Ovary (tissue), 9 donors: ENCODE results near the gene MECR. TPM values are rescaled to one million over a fixed set of nuclear protein-coding genes. Genes with fewer than 3 reads are reported as not detected.

ENCODE experiments used
- DNase-seq, 5 donors: peaks; one replicate each; pipeline ENCODE4 v3.0.0-alpha.2; 2019 to 2020
- H3K27ac ChIP-seq, 2 donors: fragments of 200-600 bp; one replicate each; pipeline versions ENCODE4 v1.5.1 to v1.8.0; 2019 to 2022
- H3K27me3 ChIP-seq: fragments of 200-600 bp; one replicate; pipeline ENCODE4 v1.8.0; 2022
- H3K36me3 ChIP-seq: fragments of 200-600 bp; sonication (generic); one replicate; pipeline ENCODE4 v1.5.1; 2019
- H3K4me1 ChIP-seq: one replicate; pipeline ENCODE4 v1.8.1; 2013; ENCODE audit warnings: mild to moderate bottlenecking, moderate library complexity; ENCODE audit not compliant: insufficient read depth
- H3K4me3 ChIP-seq: fragments of 200-600 bp; sonication (generic); one replicate; pipeline ENCODE4 v1.5.1; 2017
- H3K9me3 ChIP-seq, 2 donors: fragments of 200-600 bp in 1 of 2; sonication (generic) in 1 of 2; one replicate each; pipeline versions ENCODE4 v1.5.1 to v1.8.1; 2013 to 2019; ENCODE audit warnings: mild to moderate bottlenecking in 1 of 2, moderate library complexity in 1 of 2
- EP300 ChIP-seq: sonication (generic); formaldehyde crosslinking; IDR thresholded peaks from one replicate; pipeline ENCODE4 v1.6.1; 2017; ENCODE audit warnings: antibody characterized with exemption
- POLR2A ChIP-seq: fragments of 450-650 bp; IDR thresholded peaks from one replicate; pipeline ENCODE4 v1.6.1; 2017; ENCODE audit warnings: antibody characterized with exemption, mild to moderate bottlenecking, moderate library complexity
- WGBS, 3 donors: extraction: QIAGEN DNeasy Blood & Tissue Kit in 1 of 3; methylation state at CpG; one replicate each; pipeline versions ENCODE4 v1.1.5 to v1.1.7; 2013 to 2017; 5-methylcytosine and 5-hydroxymethylcytosine counted together
- intact Hi-C, 4 donors: fragments of 100-400 bp; cut with DNase I; formaldehyde crosslinking; loops; one replicate each; pipeline versions ENCODE4 v1.11.0 to v1.15.1; 2022 to 2023
- polyA plus RNA-seq, 2 donors: library from polyadenylated mRNA; stranded (reverse); fragments of 200-250 nt in 1 of 2; fragments of 350-450 nt in 1 of 2; fragmentation: Illumina TruSeq in 1 of 2; extraction: RNeasy Lipid Tissue Mini Kit (QIAGEN cat#74804) in 1 of 2; gene quantifications; one replicate each; pipeline ENCODE4 v1.2.3, GENCODE V29; 2013 to 2014
- total RNA-seq, 7 donors: library from RNA; depleted of rRNA in 2 of 7; stranded (reverse); fragments of >200 nt in 2 of 7; fragmentation: NEBNext Ultra II Directional in 3 of 7; extraction: Animal tissue kit (Norgen Biotek cat#: 25700) in 3 of 7; gene quantifications; one replicate each; pipeline versions ENCODE4 v1.1.0 to v1.2.4, GENCODE V29; 2016 to 2023
- TF ChIP-seq, protein P1 (sequence below), 3 donors: fragments of 450-650 bp in 2 of 3; fragments of 200-600 bp in 1 of 3; IDR thresholded peaks; one replicate each; pipeline versions ENCODE4 v1.5.1 to v1.8.0; 2016 to 2022; ENCODE audit warnings: antibody characterized with exemption in 3 of 3, mild to moderate bottlenecking in 1 of 3
- donor health status: DM: no; HTN: no; CAD: no; lungs with moderate emphysema.
- donor health status: DM: no; HTN: no; CAD: no.
- donor health status: Bipolar disorder and iron deficiency.
- donor health status: DM: yes; HTN: yes; CAD: no.
- donor health status: DM: no; HTN: no; CAD: no.
- donor health status: DM: yes; HTN: yes; CAD: no.

MECR gene
- total and polyA plus RNA-seq, 9 donors, result 11.9 to 33.9 (median 20.2) TPM

GRCh38 chr1:29245261-29245660, 14.5 kb upstream of the MECR start:
- no peaks in the 10 kb centered on the region for H3K4me1 ChIP-seq
- TF ChIP-seq, protein P1, sequence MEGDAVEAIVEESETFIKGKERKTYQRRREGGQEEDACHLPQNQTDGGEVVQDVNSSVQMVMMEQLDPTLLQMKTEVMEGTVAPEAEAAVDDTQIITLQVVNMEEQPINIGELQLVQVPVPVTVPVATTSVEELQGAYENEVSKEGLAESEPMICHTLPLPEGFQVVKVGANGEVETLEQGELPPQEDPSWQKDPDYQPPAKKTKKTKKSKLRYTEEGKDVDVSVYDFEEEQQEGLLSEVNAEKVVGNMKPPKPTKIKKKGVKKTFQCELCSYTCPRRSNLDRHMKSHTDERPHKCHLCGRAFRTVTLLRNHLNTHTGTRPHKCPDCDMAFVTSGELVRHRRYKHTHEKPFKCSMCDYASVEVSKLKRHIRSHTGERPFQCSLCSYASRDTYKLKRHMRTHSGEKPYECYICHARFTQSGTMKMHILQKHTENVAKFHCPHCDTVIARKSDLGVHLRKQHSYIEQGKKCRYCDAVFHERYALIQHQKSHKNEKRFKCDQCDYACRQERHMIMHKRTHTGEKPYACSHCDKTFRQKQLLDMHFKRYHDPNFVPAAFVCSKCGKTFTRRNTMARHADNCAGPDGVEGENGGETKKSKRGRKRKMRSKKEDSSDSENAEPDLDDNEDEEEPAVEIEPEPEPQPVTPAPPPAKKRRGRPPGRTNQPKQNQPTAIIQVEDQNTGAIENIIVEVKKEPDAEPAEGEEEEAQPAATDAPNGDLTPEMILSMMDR (IDR thresholded peaks at IDR 0.05), result no peak
- no peak for TF ChIP-seq EP300
- no peak for TF ChIP-seq POLR2A
- H3K27me3 ChIP-seq, result no peaks in the 10 kb centered on the region
- WGBS, 3 donors, result 79 to 84% (median 81%) methylated on average over 6 of the region's 6 CpGs
- H3K27ac ChIP-seq, result no peak overlapping the region
- intact Hi-C loops, result loop anchor here in 2 of 4 donors (10.0 kb wide), 2 partner anchors 230 to 1140 kb away; no protein-coding TSS in a partner anchor
- H3K36me3 ChIP-seq, result no peaks in the 10 kb centered on the region
- no peak overlapping the region for H3K4me3 ChIP-seq
- no peaks in the 10 kb centered on the region for H3K9me3 ChIP-seq
- DNase-seq, result no peak

- H3K4me1 ChIP-seq, result no peaks in the 10 kb centered on the region
- no peak for DNase-seq
- H3K4me3 ChIP-seq, result no peak overlapping the region
- H3K36me3 ChIP-seq, result no peaks in the 10 kb centered on the region
- 47 to 61% (median 56%) methylated on average over 3 of the region's 3 CpGs for WGBS, 3 donors
- TF ChIP-seq, protein P1 (IDR thresholded peaks at IDR 0.05), result no peak
- TF ChIP-seq EP300 (no peak), POLR2A (no peak)
- no peaks in the 10 kb centered on the region for H3K9me3 ChIP-seq
- no peaks in the 10 kb centered on the region for H3K27me3 ChIP-seq
- intact Hi-C loops, result loop anchor here in 2 of 4 donors (10.0 kb wide), 2 partner anchors 231 to 1141 kb away; no protein-coding TSS in a partner anchor
- no peak overlapping the region for H3K27ac ChIP-seq
Observed at GRCh38 chr1:29243871-29244200, 13.1 kb upstream of the MECR start.

GRCh38 chr1:29243023-29243870, 12.5 kb upstream of the MECR start:
- no peaks in the 10 kb centered on the region for H3K36me3 ChIP-seq
- H3K27me3 ChIP-seq, result no peaks in the 10 kb centered on the region
- DNase-seq, result no peak
- H3K4me1 ChIP-seq, result no peaks in the 10 kb centered on the region
- intact Hi-C loops, result loop anchor here in 2 of 4 donors (10.0 kb wide), 2 partner anchors 232 to 1142 kb away; no protein-coding TSS in a partner anchor
- H3K9me3 ChIP-seq, result no peaks in the 10 kb centered on the region
- H3K4me3 ChIP-seq, result no peak overlapping the region
- 76 to 80% (median 79%) methylated on average over 16 of the region's 16 CpGs for WGBS, 3 donors
- TF ChIP-seq, protein P1 (IDR thresholded peaks at IDR 0.05), result no peak
- no peak for TF ChIP-seq POLR2A
- TF ChIP-seq EP300, result no peak
- H3K27ac ChIP-seq, result no peak overlapping the region

DNA sequence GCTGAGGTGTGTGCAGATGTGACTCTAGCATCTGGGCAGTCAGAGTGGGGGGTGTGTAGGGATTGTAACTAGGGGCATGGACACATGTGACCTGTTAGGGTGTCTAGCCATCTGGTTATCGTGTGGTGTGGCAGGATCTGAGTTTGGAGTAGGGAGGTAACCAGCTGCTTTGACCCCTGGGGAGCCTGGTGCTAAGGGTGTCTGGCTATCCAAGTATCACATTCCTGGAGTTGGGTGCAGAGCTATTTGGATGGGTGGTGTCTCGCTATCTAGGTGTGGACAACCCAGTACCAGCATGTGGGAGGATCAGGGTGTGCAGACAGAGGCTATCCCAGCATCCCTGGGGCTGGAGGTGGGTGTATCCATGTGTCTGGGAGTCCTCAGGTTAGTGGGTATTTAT, 10.3 kb upstream of the MECR start:
- Histone ChIP-seq H3K9me3 (no peaks in the 10 kb centered on the region), H3K27ac (no peak overlapping the region), H3K4me1 (peaks cover 4% of the 10 kb centered on the region), H3K27me3 (no peaks in the 10 kb centered on the region), H3K36me3 (no peaks in the 10 kb centered on the region), H3K4me3 (no peak overlapping the region)
- no peak for DNase-seq
- 87 to 93% (median 93%) methylated on average over 2 of the region's 2 CpGs for WGBS, 3 donors
- no peak for TF ChIP-seq EP300
- no peak for TF ChIP-seq POLR2A
- TF ChIP-seq, protein P1 (IDR thresholded peaks at IDR 0.05), result no peak
- intact Hi-C loops, result loop anchor here in 2 of 4 donors (10.0 kb wide), 2 partner anchors 234 to 1144 kb away; no protein-coding TSS in a partner anchor
